H9 (cell line): ENCODE measurements around the gene WDR59. TPM values are rescaled to one million over a fixed set of nuclear protein-coding genes. Genes with fewer than 3 reads are reported as not detected.

Source experiments
- DNase-seq: peaks from one replicate; pipeline ENCODE4 v3.0.0-alpha.2; 2017
- H2AFZ ChIP-seq: one replicate; pipeline ENCODE4 v1.6.1; 2013; ENCODE audit warnings: mild to moderate bottlenecking, low read length, control low read depth, moderate library complexity
- H2AK5ac ChIP-seq: 2 replicates; pipeline ENCODE4 v1.6.1; 2013; ENCODE audit warnings: low read length, control low read depth, mixed read lengths; ENCODE audit not compliant: insufficient read length
- H2BK120ac ChIP-seq: one replicate; pipeline ENCODE4 v1.6.1; 2013; ENCODE audit warnings: low read depth, mild to moderate bottlenecking, low read length, control low read depth, inconsistent platforms; ENCODE audit not compliant: poor library complexity, severe bottlenecking
- H2BK12ac ChIP-seq: 2 replicates; pipeline ENCODE4 v1.6.1; 2013; ENCODE audit warnings: low read length, control low read depth, mixed read lengths, low read depth; ENCODE audit not compliant: insufficient read length
- H2BK15ac ChIP-seq: 2 replicates; pipeline ENCODE4 v1.6.1; 2013; ENCODE audit warnings: low read depth, low read length, control low read depth
- H2BK20ac ChIP-seq: one replicate; pipeline ENCODE4 v1.6.1; 2013; ENCODE audit warnings: low read depth, mild to moderate bottlenecking, low read length, control low read depth, inconsistent platforms; ENCODE audit not compliant: poor library complexity, severe bottlenecking
- H2BK5ac ChIP-seq: 2 replicates; pipeline ENCODE4 v1.6.1; 2013; ENCODE audit warnings: low read length, control low read depth, mixed read lengths; ENCODE audit not compliant: insufficient read length
- H3K14ac ChIP-seq: 2 replicates; pipeline ENCODE4 v1.6.1; 2013; ENCODE audit warnings: low read length, control low read depth; ENCODE audit not compliant: insufficient read depth
- H3K18ac ChIP-seq: 2 replicates; pipeline ENCODE4 v1.6.1; 2013; ENCODE audit warnings: low read depth, mild to moderate bottlenecking, mixed read lengths, low read length, control low read depth; ENCODE audit not compliant: insufficient read length
- H3K23ac ChIP-seq: 2 replicates; pipeline ENCODE4 v1.6.1; 2013; ENCODE audit warnings: low read length, control low read depth, mixed read lengths, low read depth; ENCODE audit not compliant: insufficient read length
- H3K23me2 ChIP-seq: 2 replicates; pipeline ENCODE4 v1.6.1; 2013; ENCODE audit warnings: low read depth, mild to moderate bottlenecking, mixed read lengths, low read length, control low read depth; ENCODE audit not compliant: insufficient read length, poor library complexity, severe bottlenecking
- H3K27ac ChIP-seq: 2 replicates; pipeline ENCODE4 v1.5.1; 2013; ENCODE audit warnings: low read length, control low read depth, mixed read lengths, low read depth; ENCODE audit not compliant: insufficient read length
- H3K27me3 ChIP-seq: 2 replicates; pipeline ENCODE4 v1.6.1; 2013; ENCODE audit warnings: low read length, control low read depth, inconsistent platforms; ENCODE audit not compliant: insufficient read depth
- H3K4ac ChIP-seq: 2 replicates; pipeline ENCODE4 v1.6.1; 2013; ENCODE audit warnings: low read depth, mild to moderate bottlenecking, control low read depth, inconsistent platforms, low read length, moderate library complexity
- H3K4me1 ChIP-seq: 2 replicates; pipeline ENCODE4 v1.6.1; 2013; ENCODE audit warnings: low read length, control low read depth, inconsistent platforms; ENCODE audit not compliant: insufficient read depth
- H3K4me2 ChIP-seq: 2 replicates; pipeline ENCODE4 v1.6.1; 2013; ENCODE audit warnings: low read length, control low read depth, mixed read lengths; ENCODE audit not compliant: insufficient read length, insufficient read depth
- H3K56ac ChIP-seq: 2 replicates; pipeline ENCODE4 v1.6.1; 2013; ENCODE audit warnings: low read depth, mild to moderate bottlenecking, mixed read lengths, low read length, control low read depth; ENCODE audit not compliant: insufficient read length
- H3K79me1 ChIP-seq: 2 replicates; pipeline ENCODE4 v1.6.1; 2013; ENCODE audit warnings: low read depth, mild to moderate bottlenecking, moderate library complexity, low read length, control low read depth, inconsistent platforms; ENCODE audit not compliant: insufficient read depth, poor library complexity, severe bottlenecking
- H3K79me2 ChIP-seq: 2 replicates; pipeline ENCODE4 v1.6.1; 2013; ENCODE audit warnings: low read length, control low read depth, inconsistent platforms; ENCODE audit not compliant: insufficient read depth
- H3K9ac ChIP-seq: 2 replicates; pipeline ENCODE4 v1.6.1; 2013; ENCODE audit warnings: low read length, control low read depth, mixed read lengths; ENCODE audit not compliant: insufficient read length; ENCODE audit errors: extremely low read depth
- H3K9me3 ChIP-seq: one replicate; pipeline ENCODE4 v1.6.1; 2013; ENCODE audit warnings: low read depth, low read length, inconsistent platforms; ENCODE audit not compliant: control insufficient read depth
- H3T11ph ChIP-seq: one replicate; pipeline ENCODE4 v1.6.1; 2013; ENCODE audit warnings: mild to moderate bottlenecking, low read length, control low read depth, inconsistent platforms
- H4K20me1 ChIP-seq: one replicate; pipeline ENCODE4 v1.6.1; 2013; ENCODE audit not compliant: control insufficient read depth, insufficient read length, insufficient read depth
- H4K5ac ChIP-seq: 2 replicates; pipeline ENCODE4 v1.6.1; 2013; ENCODE audit warnings: low read depth, mild to moderate bottlenecking, mixed read lengths, low read length, control low read depth; ENCODE audit not compliant: insufficient read length
- H4K8ac ChIP-seq: replicated peaks from 2 replicates; pipeline ENCODE4 v1.6.1; 2013; ENCODE audit warnings: low read length, control low read depth, mixed read lengths, low read depth; ENCODE audit not compliant: insufficient read length
- H4K91ac ChIP-seq: 2 replicates; pipeline ENCODE4 v1.6.1; 2013; ENCODE audit warnings: low read depth, mild to moderate bottlenecking, moderate library complexity, mixed read lengths, low read length, control low read depth; ENCODE audit not compliant: insufficient read length
- H3K27ac Mint-ChIP-seq, 3 experiments: 2 replicates in 2 of 3; 3 replicates in 1 of 3; pipeline ENCODE4 v1.8.0; 2020 to 2021; ENCODE audit warnings: mixed read lengths in 3 of 3, mild to moderate bottlenecking in 1 of 3, moderate library complexity in 1 of 3
- H3K27me3 Mint-ChIP-seq: 2 replicates; pipeline ENCODE4 v1.8.0; 2021; ENCODE audit warnings: low read depth, mild to moderate bottlenecking, moderate library complexity, mixed read lengths
- H3K36me3 Mint-ChIP-seq, 3 experiments: 2 replicates in 2 of 3; 3 replicates in 1 of 3; pipeline ENCODE4 v1.8.0; 2020 to 2021; ENCODE audit warnings: low read depth in 3 of 3, mixed read lengths in 3 of 3; ENCODE audit not compliant: insufficient read depth in 1 of 3
- H3K4me1 Mint-ChIP-seq, 2 experiments: 2 replicates each; pipeline ENCODE4 v1.8.0; 2020; ENCODE audit warnings: mixed read lengths in 2 of 2
- H3K4me3 Mint-ChIP-seq, 2 experiments: 2 replicates in 1 of 2; 3 replicates in 1 of 2; pipeline ENCODE4 v1.8.0; 2020 to 2021; ENCODE audit warnings: mild to moderate bottlenecking in 2 of 2, mixed read lengths in 2 of 2, moderate library complexity in 1 of 2
- H3K9me3 Mint-ChIP-seq, 2 experiments: 2 replicates in 1 of 2; 3 replicates in 1 of 2; pipeline ENCODE4 v1.8.0; 2020; ENCODE audit warnings: mild to moderate bottlenecking in 2 of 2, mixed read lengths in 2 of 2, moderate library complexity in 1 of 2
- CTCF ChIP-seq: fragments of 200-600 bp; sonication (generic); conservative IDR thresholded peaks from 3 replicates; pipeline ENCODE4 v1.8.0; 2021; ENCODE audit warnings: antibody characterized with exemption, mild to moderate bottlenecking
- WGBS: extraction: QIAGEN DNeasy Blood & Tissue Kit; methylation state at CpG from one replicate; pipeline ENCODE4 v1.1.7; 2013; ENCODE audit warnings: missing lambda C conversion rate, low lambda C conversion rate, mixed read lengths; ENCODE audit not compliant: insufficient read length; ENCODE audit errors: extremely low coverage; 5-methylcytosine and 5-hydroxymethylcytosine counted together
- total RNA-seq: library from RNA; stranded (reverse); gene quantifications from 2 replicates; pipeline ENCODE4 v1.2.1, GENCODE V29; 2021

The WDR59 gene
- total RNA-seq, 1 experiment from 2014 or later: 97.5 TPM

GRCh38 chr16:74951681-74952080 lies 33.2 kb downstream of the WDR59 start:
- Histone ChIP-seq H2BK15ac (no peak overlapping the region), H4K5ac (no peak overlapping the region), H3K79me2 (no peaks in the 10 kb centered on the region), H3K4me2 (no peak overlapping the region), H2AK5ac (no peak overlapping the region), H3K14ac (no peak overlapping the region), H3K4me1 (no peaks in the 10 kb centered on the region; the same call in 1 of the 2 replicates), H3K23me2 (no peaks in the 10 kb centered on the region), H3K56ac (no peak overlapping the region), H3K79me1 (no peaks in the 10 kb centered on the region), H3K9ac (no peak overlapping the region), H2BK12ac (no peak overlapping the region), H3K27me3 (no peaks in the 10 kb centered on the region), H3K23ac (no peak overlapping the region), H2BK20ac (no peak overlapping the region), H3K27ac (no peak overlapping the region), H3T11ph (no peak overlapping the region), H2BK120ac (no peak overlapping the region), H2AFZ (no peak overlapping the region), H2BK5ac (no peak overlapping the region), H3K9me3 (no peaks in the 10 kb centered on the region), H3K18ac (no peak overlapping the region), H4K8ac (no peak overlapping the region), H4K20me1 (no peaks in the 10 kb centered on the region), H4K91ac (no peak overlapping the region), H3K4ac (no peak overlapping the region)
- H3K27me3 Mint-ChIP-seq: no peaks in the 10 kb centered on the region
- no peak for DNase-seq
- no CpG with 5 or more reads among the region's 4 CpGs for WGBS
- H3K9me3 Mint-ChIP-seq: no peaks in the 10 kb centered on the region
- H3K36me3 Mint-ChIP-seq: peaks cover 33 to 91% (median 71%) of the 10 kb centered on the region in 3 experiments
- no peak for TF ChIP-seq CTCF
- peak overlapping the region in 2 of 3 experiments; percentile 65 to 68; a peak in 2 of 7 replicates for H3K27ac Mint-ChIP-seq
- H3K4me1 Mint-ChIP-seq: peaks cover 6% of the 10 kb centered on the region in 2 experiments
- no peak overlapping the region for H3K4me3 Mint-ChIP-seq
